OCI-LY1 (cell line): ENCODE measurements around the gene CDAN1.

ENCODE experiments used
- H2AFZ ChIP-seq: fragments of 200-600 bp; sonication (generic), shearing (Covaris generic); 2 replicates; pipeline ENCODE4 v1.6.0; 2014; ENCODE audit warnings: antibody characterized with exemption, mild to moderate bottlenecking, low read length
- H3F3A ChIP-seq: fragments of 200-600 bp; sonication (generic), shearing (Covaris generic); 2 replicates; pipeline ENCODE4 v1.6.0; 2014; ENCODE audit warnings: mild to moderate bottlenecking, antibody characterized with exemption, low read length, moderate library complexity; ENCODE audit not compliant: insufficient read depth
- H3K27ac ChIP-seq: fragments of 200-600 bp; sonication (generic); 2 replicates; pipeline ENCODE4 v1.5.1; 2014; ENCODE audit warnings: low read length, mixed run types, mild to moderate bottlenecking, low read depth; ENCODE audit not compliant: poor library complexity, severe bottlenecking
- H3K27me3 ChIP-seq: fragments of 200-600 bp; sonication (generic); 2 replicates; pipeline ENCODE4 v1.6.0; 2014; ENCODE audit warnings: antibody characterized with exemption, mild to moderate bottlenecking, low read length, moderate library complexity; ENCODE audit not compliant: insufficient read depth
- H3K36me3 ChIP-seq: fragments of 200-600 bp; sonication (generic); 2 replicates; pipeline ENCODE4 v1.6.1; 2014; ENCODE audit warnings: mild to moderate bottlenecking, antibody characterized with exemption, low read length, moderate library complexity, mixed read lengths; ENCODE audit not compliant: insufficient read depth
- H3K4me1 ChIP-seq: fragments of 200-600 bp; sonication (generic); 2 replicates; pipeline ENCODE4 v1.5.1; 2014; ENCODE audit warnings: mild to moderate bottlenecking, low read length, moderate library complexity; ENCODE audit not compliant: insufficient read depth, severe bottlenecking
- H3K4me2 ChIP-seq: fragments of 200-600 bp; sonication (generic), shearing (Covaris generic); 2 replicates; pipeline ENCODE4 v1.6.1; 2014; ENCODE audit warnings: low read length
- H3K4me3 ChIP-seq: fragments of 200-600 bp; sonication (generic); 2 replicates; pipeline ENCODE4 v1.5.1; 2014; ENCODE audit warnings: low read length, low read depth, mild to moderate bottlenecking, mixed read lengths; ENCODE audit not compliant: poor library complexity, severe bottlenecking
- H3K79me2 ChIP-seq: fragments of 200-600 bp; shearing (Covaris generic); 2 replicates; pipeline ENCODE4 v1.6.1; 2016; ENCODE audit warnings: mixed run types, low read length, mixed read lengths; ENCODE audit not compliant: insufficient read depth
- H3K9ac ChIP-seq: fragments of 200-600 bp; sonication (generic), shearing (Covaris generic); 2 replicates; pipeline ENCODE4 v1.6.1; 2014; ENCODE audit warnings: mild to moderate bottlenecking, low read length, mixed read lengths
- H3K9me2 ChIP-seq: fragments of 200-600 bp; sonication (generic), shearing (Covaris generic); 2 replicates; pipeline ENCODE4 v1.6.1; 2014; ENCODE audit warnings: low read depth, mild to moderate bottlenecking, low read length, mixed read lengths
- H3K9me3 ChIP-seq: fragments of 200-600 bp; shearing (Covaris generic); 2 replicates; pipeline ENCODE4 v1.6.1; 2014; ENCODE audit warnings: low read length, mixed read lengths
- H4K20me1 ChIP-seq: fragments of 200-600 bp; sonication (generic), shearing (Covaris generic); 2 replicates; pipeline ENCODE4 v1.6.0; 2016; ENCODE audit warnings: mild to moderate bottlenecking, low read length; ENCODE audit not compliant: insufficient read depth
- EZH2 ChIP-seq: fragments of 200-600 bp; sonication (generic), shearing (Covaris generic); IDR thresholded peaks from 2 replicates; pipeline ENCODE4 v1.8.0; 2017; ENCODE audit warnings: borderline replicate concordance, mixed run types, mild to moderate bottlenecking, antibody characterized with exemption, low read length, moderate library complexity, mixed read lengths
- TF ChIP-seq, protein P1 (sequence below): fragments of 200-600 bp; sonication (generic), shearing (Covaris generic); IDR thresholded peaks from 2 replicates; pipeline ENCODE4 v1.5.1; 2017; ENCODE audit warnings: mild to moderate bottlenecking, antibody characterized with exemption, low read length, moderate library complexity, mixed read lengths

CDAN1 gene

DNA sequence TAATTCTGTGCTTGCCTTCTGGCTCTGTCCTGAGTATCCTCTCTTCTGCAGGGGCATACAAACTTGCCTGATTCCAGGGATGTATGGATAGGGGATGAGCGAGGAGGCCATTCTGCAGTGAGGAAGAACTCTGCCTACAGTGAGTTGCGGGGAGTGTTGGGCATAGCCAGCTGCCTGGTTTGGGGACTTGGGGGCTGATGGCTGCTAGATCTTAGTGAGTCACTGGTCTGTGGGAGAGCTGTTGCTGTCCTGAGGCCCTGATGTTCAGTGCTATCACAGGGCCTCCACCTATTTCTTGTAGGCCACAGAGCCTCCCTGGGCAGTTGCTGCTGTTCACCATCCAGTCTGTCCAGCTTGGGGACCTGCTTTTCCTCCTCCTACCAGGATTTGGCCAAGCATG is 20.3 kb downstream of the CDAN1 start:
- no peaks in the 10 kb centered on the region for H3F3A ChIP-seq
- H3K36me3 ChIP-seq: peaks cover 31% of the 10 kb centered on the region; the same call in 1 of the 2 replicates
- H4K20me1 ChIP-seq: no peaks in the 10 kb centered on the region
- H3K4me1 ChIP-seq: no peaks in the 10 kb centered on the region
- no peak overlapping the region for H3K4me3 ChIP-seq
- no peaks in the 10 kb centered on the region for H3K79me2 ChIP-seq
- H3K9me3 ChIP-seq: no peaks in the 10 kb centered on the region
- H3K9ac ChIP-seq: no peak overlapping the region
- no peak overlapping the region for H3K27ac ChIP-seq
- H2AFZ ChIP-seq: no peak overlapping the region
- H3K27me3 ChIP-seq: no peaks in the 10 kb centered on the region
- H3K9me2 ChIP-seq: no peaks in the 10 kb centered on the region
- no peak for TF ChIP-seq EZH2
- TF ChIP-seq, protein P1, sequence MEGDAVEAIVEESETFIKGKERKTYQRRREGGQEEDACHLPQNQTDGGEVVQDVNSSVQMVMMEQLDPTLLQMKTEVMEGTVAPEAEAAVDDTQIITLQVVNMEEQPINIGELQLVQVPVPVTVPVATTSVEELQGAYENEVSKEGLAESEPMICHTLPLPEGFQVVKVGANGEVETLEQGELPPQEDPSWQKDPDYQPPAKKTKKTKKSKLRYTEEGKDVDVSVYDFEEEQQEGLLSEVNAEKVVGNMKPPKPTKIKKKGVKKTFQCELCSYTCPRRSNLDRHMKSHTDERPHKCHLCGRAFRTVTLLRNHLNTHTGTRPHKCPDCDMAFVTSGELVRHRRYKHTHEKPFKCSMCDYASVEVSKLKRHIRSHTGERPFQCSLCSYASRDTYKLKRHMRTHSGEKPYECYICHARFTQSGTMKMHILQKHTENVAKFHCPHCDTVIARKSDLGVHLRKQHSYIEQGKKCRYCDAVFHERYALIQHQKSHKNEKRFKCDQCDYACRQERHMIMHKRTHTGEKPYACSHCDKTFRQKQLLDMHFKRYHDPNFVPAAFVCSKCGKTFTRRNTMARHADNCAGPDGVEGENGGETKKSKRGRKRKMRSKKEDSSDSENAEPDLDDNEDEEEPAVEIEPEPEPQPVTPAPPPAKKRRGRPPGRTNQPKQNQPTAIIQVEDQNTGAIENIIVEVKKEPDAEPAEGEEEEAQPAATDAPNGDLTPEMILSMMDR: no peak
- H3K4me2 ChIP-seq: no peak overlapping the region

DNA sequence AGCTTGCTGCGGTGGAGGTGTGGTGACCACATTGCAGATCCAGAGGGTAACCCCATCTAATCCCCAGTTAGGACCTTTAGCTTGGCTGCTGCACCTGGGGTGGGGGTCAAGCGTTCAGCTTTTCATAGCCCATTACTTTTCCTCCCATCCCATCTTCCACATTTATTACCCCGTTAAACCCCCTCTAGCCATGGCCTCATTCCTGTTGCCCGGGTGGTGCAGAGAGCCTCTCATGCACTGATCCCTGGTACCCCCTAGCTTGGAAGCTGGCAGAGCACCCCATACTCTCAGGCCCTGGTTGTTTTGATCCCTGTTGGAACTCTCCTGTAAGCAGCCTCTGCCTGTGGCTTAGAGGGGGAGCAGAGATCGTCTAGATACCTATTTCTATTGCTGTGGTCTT is 20.8 kb downstream of the CDAN1 start:
- no peak overlapping the region for H2AFZ ChIP-seq
- no peak overlapping the region for H3K27ac ChIP-seq
- no peaks in the 10 kb centered on the region for H3K27me3 ChIP-seq
- no peak overlapping the region for H3K4me2 ChIP-seq
- no peaks in the 10 kb centered on the region for H4K20me1 ChIP-seq
- H3K36me3 ChIP-seq: peaks cover 32% of the 10 kb centered on the region; the same call in 1 of the 2 replicates
- no peaks in the 10 kb centered on the region for H3K9me3 ChIP-seq
- no peaks in the 10 kb centered on the region for H3K79me2 ChIP-seq
- no peaks in the 10 kb centered on the region for H3K9me2 ChIP-seq
- TF ChIP-seq, protein P1: no peak
- no peak for TF ChIP-seq EZH2
- H3K4me3 ChIP-seq: no peak overlapping the region
- no peak overlapping the region for H3K9ac ChIP-seq
- no peaks in the 10 kb centered on the region for H3F3A ChIP-seq
- no peaks in the 10 kb centered on the region for H3K4me1 ChIP-seq

- Histone ChIP-seq H3K36me3 (peaks cover 4% of the 10 kb centered on the region; the same call in 1 of the 2 replicates), H3K9me2 (no peaks in the 10 kb centered on the region)
These were observed 24.3 kb downstream of the CDAN1 start for GRCh38 chr15:42712584-42712983.

More at GRCh38 chr15:42712584-42712983, 24.3 kb downstream of the CDAN1 start:
- H3K79me2 ChIP-seq: no peaks in the 10 kb centered on the region
- no peaks in the 10 kb centered on the region for H3K4me1 ChIP-seq
- no peak for TF ChIP-seq EZH2
- TF ChIP-seq, protein P1: no peak
- H3K9me3 ChIP-seq: no peaks in the 10 kb centered on the region
- no peak overlapping the region for H3K4me2 ChIP-seq
- H3K9ac ChIP-seq: no peak overlapping the region
- no peaks in the 10 kb centered on the region for H3F3A ChIP-seq
- no peak overlapping the region for H3K27ac ChIP-seq
- H3K4me3 ChIP-seq: no peak overlapping the region
- H2AFZ ChIP-seq: no peak overlapping the region
- H3K27me3 ChIP-seq: no peaks in the 10 kb centered on the region
- no peaks in the 10 kb centered on the region for H4K20me1 ChIP-seq
